A673 (cell line): ENCODE measurements around the gene KIRREL3. TPM values are rescaled to one million over a fixed set of nuclear protein-coding genes. Genes with fewer than 3 reads are reported as not detected.

Experiments used
- BruUV-seq: library from RNA; stranded (reverse); fragments of 400-500 nt; replicated peaks from 2 replicates; lab custom pipeline; 2021; lab: Mats Ljungman, UMichigan
- CTCF ChIA-PET: fragments of 300-600 bp; sonication (Branson Sonifier 250); formaldehyde crosslinking; loops from one replicate; lab custom pipeline; 2022; ENCODE audit warnings: antibody characterized with exemption; lab: Charles Lee
- POLR2A ChIA-PET: fragments of 300-600 bp; sonication (Branson Sonifier 250); formaldehyde crosslinking; loops from one replicate; lab custom pipeline; 2022; ENCODE audit warnings: antibody characterized with exemption; ENCODE audit not compliant: low non-redundant PET; lab: Charles Lee
- DNase-seq: peaks from one replicate; pipeline ENCODE4 v3.0.0-alpha.2; 2015; ENCODE audit warnings: low spot score
- H3K27ac ChIP-seq: fragments of 200-600 bp; sonication (generic); 2 replicates; pipeline ENCODE4 v1.5.1; 2016; ENCODE audit warnings: mixed run types, low read depth, mild to moderate bottlenecking, mixed read lengths, antibody characterized with exemption, low read length; ENCODE audit not compliant: poor library complexity, severe bottlenecking
- H3K27me3 ChIP-seq: fragments of 200-600 bp; sonication (generic); replicated peaks from 2 replicates; pipeline ENCODE4 v1.6.1; 2017; ENCODE audit warnings: mixed run types, low read depth, mild to moderate bottlenecking, mixed read lengths, antibody characterized with exemption, low read length; ENCODE audit not compliant: insufficient read depth, poor library complexity
- H3K36me3 ChIP-seq: fragments of 200-600 bp; sonication (generic); 2 replicates; pipeline ENCODE4 v1.6.1; 2016; ENCODE audit warnings: mixed run types, mild to moderate bottlenecking, mixed read lengths, antibody characterized with exemption, low read length; ENCODE audit not compliant: insufficient read depth, poor library complexity, severe bottlenecking
- H3K4me1 ChIP-seq: fragments of 200-600 bp; sonication (generic); 2 replicates; pipeline ENCODE4 v1.6.1; 2017; ENCODE audit warnings: mixed run types, mild to moderate bottlenecking, mixed read lengths, antibody characterized with exemption, low read length; ENCODE audit not compliant: insufficient read depth, poor library complexity, severe bottlenecking
- H3K4me3 ChIP-seq: fragments of 200-600 bp; sonication (generic); 2 replicates; pipeline ENCODE4 v1.5.1; 2016; ENCODE audit warnings: low read depth, mixed run types, mild to moderate bottlenecking, mixed read lengths, low read length; ENCODE audit not compliant: poor library complexity, severe bottlenecking
- H3K9me3 ChIP-seq: fragments of 200-600 bp; sonication (generic); 2 replicates; pipeline ENCODE4 v1.6.1; 2016; ENCODE audit warnings: mixed run types, low read depth, mild to moderate bottlenecking, mixed read lengths, antibody characterized with exemption, low read length; ENCODE audit not compliant: poor library complexity, severe bottlenecking
- EZH2 ChIP-seq: fragments of 200-600 bp; sonication (generic); IDR thresholded peaks from 2 replicates; pipeline ENCODE4 v1.6.1; 2017; ENCODE audit warnings: borderline replicate concordance, low read depth, mild to moderate bottlenecking, mixed read lengths, antibody characterized with exemption, low read length; ENCODE audit not compliant: poor library complexity, severe bottlenecking
- intact Hi-C: fragments of 100-400 bp; cut with micrococcal nuclease; formaldehyde crosslinking; loops from one replicate; pipeline ENCODE4 v1.10.0; 2022; ENCODE audit not compliant: unreplicated experiment
- total RNA-seq: library from RNA; stranded (reverse); gene quantifications from 2 replicates; pipeline ENCODE4 v1.2.3, GENCODE V29; 2021
- TF ChIP-seq, protein P1 (sequence below): fragments of 300-800, 200-600 bp; sonication (generic); conservative IDR thresholded peaks from 2 replicates; pipeline ENCODE4 v1.5.1; 2017; ENCODE audit warnings: low read depth, mild to moderate bottlenecking, antibody characterized with exemption, low read length, moderate library complexity, mixed read lengths

Gene KIRREL3
- total RNA-seq, 1 experiment from 2014 or later, result not detected

DNA sequence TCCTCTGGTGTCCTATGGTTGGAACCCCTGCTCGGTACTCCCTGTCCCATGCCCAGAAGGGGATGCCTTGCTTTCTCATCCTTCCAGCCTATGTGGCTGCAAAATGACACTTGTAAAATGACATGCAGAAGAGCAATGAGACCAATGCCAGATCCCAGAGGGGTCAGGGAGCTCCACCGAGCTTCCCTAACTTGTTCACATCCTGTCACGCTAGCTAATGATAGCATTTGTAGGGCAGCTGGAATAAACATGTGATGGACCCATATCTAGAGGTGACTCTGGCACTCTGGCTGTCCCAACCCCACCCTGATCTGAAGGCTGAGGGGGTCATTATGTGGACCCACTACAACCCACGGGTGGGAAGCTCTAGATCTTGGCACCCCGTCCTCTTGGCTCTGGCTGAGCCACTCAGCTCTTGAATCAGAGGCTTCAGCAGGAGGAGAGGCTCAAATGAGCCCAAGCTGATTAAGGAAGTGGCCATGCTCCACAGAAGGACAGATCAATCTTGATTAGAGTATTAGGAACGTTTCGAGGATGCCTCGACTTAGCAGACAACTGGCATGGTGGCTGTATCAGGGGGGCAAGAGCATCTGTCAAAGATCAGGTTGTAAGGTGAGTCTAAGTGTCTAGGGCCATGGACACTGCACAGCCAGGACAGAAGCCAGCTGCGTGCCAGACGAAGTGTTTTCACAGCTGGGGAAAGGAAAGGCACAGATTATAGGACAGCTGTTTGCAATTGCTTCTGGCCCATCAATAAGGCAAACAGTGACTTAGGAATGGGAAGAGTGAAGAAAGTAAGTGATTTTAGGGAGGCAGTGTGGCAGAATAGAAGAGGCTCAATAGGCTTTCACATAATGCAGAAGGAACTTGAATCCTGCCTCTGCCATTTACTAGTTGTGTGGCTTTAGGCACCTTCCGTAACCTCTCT lies 182.8 kb downstream of the KIRREL3 start:
- TF ChIP-seq, protein P1, sequence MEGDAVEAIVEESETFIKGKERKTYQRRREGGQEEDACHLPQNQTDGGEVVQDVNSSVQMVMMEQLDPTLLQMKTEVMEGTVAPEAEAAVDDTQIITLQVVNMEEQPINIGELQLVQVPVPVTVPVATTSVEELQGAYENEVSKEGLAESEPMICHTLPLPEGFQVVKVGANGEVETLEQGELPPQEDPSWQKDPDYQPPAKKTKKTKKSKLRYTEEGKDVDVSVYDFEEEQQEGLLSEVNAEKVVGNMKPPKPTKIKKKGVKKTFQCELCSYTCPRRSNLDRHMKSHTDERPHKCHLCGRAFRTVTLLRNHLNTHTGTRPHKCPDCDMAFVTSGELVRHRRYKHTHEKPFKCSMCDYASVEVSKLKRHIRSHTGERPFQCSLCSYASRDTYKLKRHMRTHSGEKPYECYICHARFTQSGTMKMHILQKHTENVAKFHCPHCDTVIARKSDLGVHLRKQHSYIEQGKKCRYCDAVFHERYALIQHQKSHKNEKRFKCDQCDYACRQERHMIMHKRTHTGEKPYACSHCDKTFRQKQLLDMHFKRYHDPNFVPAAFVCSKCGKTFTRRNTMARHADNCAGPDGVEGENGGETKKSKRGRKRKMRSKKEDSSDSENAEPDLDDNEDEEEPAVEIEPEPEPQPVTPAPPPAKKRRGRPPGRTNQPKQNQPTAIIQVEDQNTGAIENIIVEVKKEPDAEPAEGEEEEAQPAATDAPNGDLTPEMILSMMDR, result no peak
- TF ChIP-seq EZH2, result no peak
- ChIA-PET POLR2A (no interaction called here), CTCF (no interaction called here)
- H3K4me3 ChIP-seq, result no peak overlapping the region
- BruUV-seq, result no TSS peak
- H3K4me1 ChIP-seq, result no peaks in the 10 kb centered on the region
- DNase-seq, result no peak
- intact Hi-C loops, result no loop called here
- no peak overlapping the region for H3K27ac ChIP-seq
- H3K9me3 ChIP-seq, result no peaks in the 10 kb centered on the region
- no peaks in the 10 kb centered on the region for H3K36me3 ChIP-seq
- H3K27me3 ChIP-seq, result peaks cover 43% of the 10 kb centered on the region

DNA sequence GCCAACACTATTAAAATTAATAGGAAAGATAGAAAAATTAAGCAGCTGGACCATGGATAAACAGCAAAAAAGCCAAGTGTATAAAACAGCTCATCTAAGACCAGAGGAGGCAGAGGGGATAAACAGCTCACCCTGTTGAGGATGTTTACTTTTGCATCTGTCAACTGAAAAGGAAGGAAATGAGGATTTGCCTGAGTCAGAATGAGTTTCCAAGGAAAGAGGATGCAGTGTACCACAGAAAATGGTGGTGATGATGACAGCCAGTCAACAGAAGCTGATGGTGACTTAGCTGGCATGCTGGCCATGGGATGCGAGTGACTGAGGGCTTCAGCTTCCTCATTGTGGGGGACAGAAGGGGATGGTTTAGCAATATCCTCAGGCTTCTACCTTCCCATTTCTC lies 183.5 kb downstream of the KIRREL3 start:
- no peak for TF ChIP-seq EZH2
- TF ChIP-seq, protein P1, result no peak
- Histone ChIP-seq H3K4me1 (no peaks in the 10 kb centered on the region), H3K27ac (no peak overlapping the region), H3K4me3 (no peak overlapping the region), H3K36me3 (no peaks in the 10 kb centered on the region), H3K27me3 (peaks cover 37% of the 10 kb centered on the region), H3K9me3 (no peaks in the 10 kb centered on the region)
- POLR2A ChIA-PET, result no interaction called here
- no peak for DNase-seq
- CTCF ChIA-PET, result no interaction called here
- BruUV-seq, result no TSS peak
- intact Hi-C loops, result no loop called here

- Histone ChIP-seq H3K9me3 (no peaks in the 10 kb centered on the region), H3K27ac (no peak overlapping the region), H3K36me3 (no peaks in the 10 kb centered on the region), H3K4me3 (no peak overlapping the region), H3K4me1 (no peaks in the 10 kb centered on the region), H3K27me3 (peaks cover 33% of the 10 kb centered on the region)
- ChIA-PET CTCF (no interaction called here), POLR2A (no interaction called here)
- peak; percentile 12 for DNase-seq
- intact Hi-C loops, result no loop called here
- no TSS peak for BruUV-seq
- TF ChIP-seq EZH2, result no peak
- TF ChIP-seq, protein P1, result no peak
Observed at GRCh38 chr11:126816645-126817044, 183.9 kb downstream of the KIRREL3 start.
